Fibroblast of skin of left biceps (primary cell): Measurements from ENCODE around the gene DGKB.

ENCODE experiments used
- DNase-seq, 2 experiments: peaks; one replicate each; pipeline ENCODE4 v3.0.0-alpha.2; 2013; ENCODE audit warnings: low read depth in 2 of 2

The DGKB gene

GRCh38 chr7:14688208-14688607 lies 214.3 kb downstream of the DGKB start:
- DNase-seq = no peak

GRCh38 chr7:14687777-14688176 lies 214.8 kb downstream of the DGKB start:
- no peak for DNase-seq

GRCh38 chr7:14687241-14687640 lies 215.3 kb downstream of the DGKB start:
- DNase-seq = no peak

GRCh38 chr7:14685167-14685566 lies 217.4 kb downstream of the DGKB start:
- no peak for DNase-seq

- no peak for DNase-seq
These were observed 219.6 kb downstream of the DGKB start for GRCh38 chr7:14682910-14683465.

- no peak for DNase-seq
These were observed 225.7 kb downstream of the DGKB start for GRCh38 chr7:14676896-14677295.

GRCh38 chr7:14673202-14673601 lies 229.3 kb downstream of the DGKB start:
- no peak for DNase-seq

- no peak for DNase-seq
These were observed 235.6 kb downstream of the DGKB start for GRCh38 chr7:14666913-14667312.

GRCh38 chr7:14666304-14666703 lies 236.2 kb downstream of the DGKB start:
- DNase-seq = no peak

GRCh38 chr7:14639801-14640200 lies 262.8 kb downstream of the DGKB start:
- no peak for DNase-seq

GRCh38 chr7:14639329-14639728 lies 263.2 kb downstream of the DGKB start:
- no peak for DNase-seq

GRCh38 chr7:14637968-14638367 lies 264.6 kb downstream of the DGKB start:
- DNase-seq = no peak

- no peak for DNase-seq
These were observed 266.6 kb downstream of the DGKB start for GRCh38 chr7:14635955-14636354.

GRCh38 chr7:14630048-14630447 lies 272.5 kb downstream of the DGKB start:
- DNase-seq = no peak

GRCh38 chr7:14628516-14628915 lies 274.0 kb downstream of the DGKB start:
- no peak for DNase-seq

- no peak for DNase-seq
These were observed 276.5 kb downstream of the DGKB start for GRCh38 chr7:14626076-14626475.

- DNase-seq = no peak
These were observed 280.0 kb downstream of the DGKB start for GRCh38 chr7:14622559-14622958.

GRCh38 chr7:14606101-14606500 lies 296.4 kb downstream of the DGKB start:
- peak in 1 of 2 experiments; percentile 1 for DNase-seq

GRCh38 chr7:14604606-14605005 lies 297.9 kb downstream of the DGKB start:
- DNase-seq = no peak

- no peak for DNase-seq
These were observed 299.7 kb downstream of the DGKB start for GRCh38 chr7:14602851-14603250.

GRCh38 chr7:14600766-14601367 lies 301.7 kb downstream of the DGKB start:
- DNase-seq = no peak

GRCh38 chr7:14598978-14599377 lies 303.6 kb downstream of the DGKB start:
- peak; percentile 31 to 36 for DNase-seq

GRCh38 chr7:14596421-14596820 lies 306.1 kb downstream of the DGKB start:
- peak; percentile 29 to 34 for DNase-seq

- DNase-seq = no peak
These were observed 312.3 kb downstream of the DGKB start for GRCh38 chr7:14590206-14590605.
